Measurements from ENCODE around the gene ERICH3.

DNA sequence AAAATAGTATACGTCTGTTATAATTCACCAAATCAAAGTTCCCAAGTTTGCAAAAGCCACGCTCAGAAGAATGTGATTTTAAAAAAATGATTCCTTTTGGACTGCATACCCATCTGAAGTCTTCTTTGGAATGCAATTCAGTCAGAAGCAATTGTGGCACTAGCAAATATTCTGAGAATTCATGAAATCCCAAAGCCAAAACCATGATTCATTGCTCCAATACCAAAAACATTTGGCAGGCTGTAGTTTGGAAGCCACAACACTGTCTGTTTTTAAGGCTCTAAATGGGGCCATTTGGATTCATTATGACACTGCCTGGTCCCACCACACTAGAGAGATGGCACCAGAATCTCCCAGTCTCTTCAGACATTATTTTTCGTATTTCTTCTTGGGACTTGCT lies 139.4 kb downstream of the ERICH3 start:
- no peak for TF ChIP-seq POLR2A (IDR thresholded peaks at IDR 0.05)
- TF ChIP-seq, protein P1, sequence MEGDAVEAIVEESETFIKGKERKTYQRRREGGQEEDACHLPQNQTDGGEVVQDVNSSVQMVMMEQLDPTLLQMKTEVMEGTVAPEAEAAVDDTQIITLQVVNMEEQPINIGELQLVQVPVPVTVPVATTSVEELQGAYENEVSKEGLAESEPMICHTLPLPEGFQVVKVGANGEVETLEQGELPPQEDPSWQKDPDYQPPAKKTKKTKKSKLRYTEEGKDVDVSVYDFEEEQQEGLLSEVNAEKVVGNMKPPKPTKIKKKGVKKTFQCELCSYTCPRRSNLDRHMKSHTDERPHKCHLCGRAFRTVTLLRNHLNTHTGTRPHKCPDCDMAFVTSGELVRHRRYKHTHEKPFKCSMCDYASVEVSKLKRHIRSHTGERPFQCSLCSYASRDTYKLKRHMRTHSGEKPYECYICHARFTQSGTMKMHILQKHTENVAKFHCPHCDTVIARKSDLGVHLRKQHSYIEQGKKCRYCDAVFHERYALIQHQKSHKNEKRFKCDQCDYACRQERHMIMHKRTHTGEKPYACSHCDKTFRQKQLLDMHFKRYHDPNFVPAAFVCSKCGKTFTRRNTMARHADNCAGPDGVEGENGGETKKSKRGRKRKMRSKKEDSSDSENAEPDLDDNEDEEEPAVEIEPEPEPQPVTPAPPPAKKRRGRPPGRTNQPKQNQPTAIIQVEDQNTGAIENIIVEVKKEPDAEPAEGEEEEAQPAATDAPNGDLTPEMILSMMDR (IDR thresholded peaks at IDR 0.05) = no peak
